Stimulated activated CD8-positive, alpha-beta memory T cell treated with anti-CD3 and anti-CD28 coated beads, Interleukin-12 subunit alpha, Interleukin-12 subunit beta, amount 100 ng/mL, for 1 hour (primary cell): ENCODE measurements around the gene RGP1.

Experiments
- DNase-seq: peaks from one replicate; pipeline ENCODE4 v3.0.0-alpha.2; 2020; ENCODE audit warnings: low read depth

The RGP1 gene

DNA sequence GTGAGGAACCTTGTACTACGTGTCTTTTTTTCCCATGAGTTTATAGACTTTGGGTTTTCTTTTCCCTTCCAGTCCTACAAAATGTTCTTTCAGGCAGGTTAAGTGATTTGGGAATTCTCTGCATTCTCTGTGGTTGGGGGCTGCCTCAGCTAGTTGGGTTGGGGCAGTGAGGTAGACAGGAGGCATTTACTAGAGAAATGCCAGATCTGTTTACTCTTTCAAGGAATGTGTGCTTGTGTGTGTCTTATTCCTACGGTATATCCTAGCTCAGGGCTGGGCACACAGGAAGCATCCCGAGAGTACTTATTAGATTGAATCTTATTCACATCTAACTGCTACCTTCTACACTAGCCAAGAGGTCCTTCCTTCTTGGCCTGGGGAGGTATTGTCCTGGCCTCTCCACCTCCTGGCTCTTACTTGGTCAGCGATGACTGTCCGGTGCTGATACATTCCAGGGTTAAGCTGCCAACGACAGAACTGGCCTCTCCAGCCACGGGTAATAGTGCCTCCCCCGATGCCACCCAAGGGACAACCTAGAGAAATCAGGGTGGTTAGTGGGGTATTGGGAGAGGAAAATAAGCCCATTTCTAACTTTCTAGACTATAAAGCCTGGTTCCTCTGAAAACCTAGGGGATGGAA, 5.1 kb upstream of the RGP1 start:
- no peak for DNase-seq

DNA sequence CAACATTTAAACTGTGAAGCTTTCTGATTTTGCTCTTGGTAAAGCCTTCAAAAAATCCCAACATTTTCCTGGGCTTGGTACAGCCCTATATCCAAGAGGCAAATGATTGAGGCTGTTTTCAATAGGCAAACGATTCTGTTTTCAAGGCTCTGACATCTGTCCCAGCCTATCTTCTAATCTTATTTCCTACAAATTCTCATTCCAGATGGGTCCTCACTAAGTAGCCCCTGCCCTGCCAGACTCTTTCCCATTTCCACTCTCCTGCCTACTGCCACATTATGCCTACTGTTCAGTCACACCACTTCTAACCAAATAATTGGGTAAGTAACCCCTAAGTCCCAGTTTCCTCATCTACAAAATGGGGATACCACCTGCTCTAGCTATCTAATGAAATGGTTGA, 3.5 kb upstream of the RGP1 start:
- DNase-seq = no peak

DNA sequence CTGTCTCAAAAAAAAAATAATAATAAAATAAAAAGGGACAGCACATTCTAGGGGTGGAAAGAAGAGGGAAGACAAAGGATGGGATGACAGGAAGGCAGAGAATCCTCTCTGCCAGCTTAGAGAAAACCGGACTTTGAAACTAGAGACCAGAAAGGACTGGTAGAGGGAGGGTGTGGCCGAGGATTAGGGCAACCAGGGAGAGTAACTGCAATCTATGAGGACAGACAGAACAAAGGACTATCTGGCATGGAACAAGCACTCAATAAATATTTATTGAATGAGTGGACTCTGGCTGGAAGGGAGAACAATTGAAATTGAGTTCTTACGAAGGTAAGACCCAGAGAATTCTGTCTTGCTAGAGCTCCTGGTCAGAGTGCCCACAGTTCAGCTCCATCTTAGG, 2.5 kb upstream of the RGP1 start:
- DNase-seq = no peak

DNA sequence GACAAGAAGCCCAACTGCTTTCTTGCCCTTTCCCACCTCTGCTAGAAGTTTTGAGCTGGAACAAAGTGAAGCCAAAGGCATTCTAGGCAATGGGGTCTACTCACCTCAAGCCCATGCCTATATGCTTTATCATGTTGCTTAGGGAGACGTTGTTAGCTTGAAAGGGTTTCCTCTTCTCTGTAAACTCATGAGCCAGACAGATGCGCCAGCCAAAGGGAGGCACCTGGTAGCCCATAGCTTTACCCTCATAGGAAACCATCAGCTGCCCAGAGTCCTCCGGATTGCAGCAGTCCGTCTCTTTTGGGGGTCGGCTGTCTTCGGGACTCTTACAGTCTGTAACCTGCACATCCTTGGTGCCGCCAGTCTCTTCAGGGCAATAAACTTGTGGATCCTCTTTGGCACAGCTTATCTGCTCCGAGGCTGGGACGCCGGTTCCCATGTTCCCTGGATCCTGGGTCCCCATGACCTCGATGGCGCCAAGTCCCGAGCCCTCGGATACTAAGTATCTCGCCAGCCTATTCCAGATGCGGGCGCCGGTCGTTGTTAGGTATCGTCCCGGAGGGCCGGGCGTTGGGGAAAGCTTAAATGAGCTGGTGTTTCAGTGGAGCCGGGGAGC, 737 bp upstream of the RGP1 start:
- DNase-seq = no peak

DNA sequence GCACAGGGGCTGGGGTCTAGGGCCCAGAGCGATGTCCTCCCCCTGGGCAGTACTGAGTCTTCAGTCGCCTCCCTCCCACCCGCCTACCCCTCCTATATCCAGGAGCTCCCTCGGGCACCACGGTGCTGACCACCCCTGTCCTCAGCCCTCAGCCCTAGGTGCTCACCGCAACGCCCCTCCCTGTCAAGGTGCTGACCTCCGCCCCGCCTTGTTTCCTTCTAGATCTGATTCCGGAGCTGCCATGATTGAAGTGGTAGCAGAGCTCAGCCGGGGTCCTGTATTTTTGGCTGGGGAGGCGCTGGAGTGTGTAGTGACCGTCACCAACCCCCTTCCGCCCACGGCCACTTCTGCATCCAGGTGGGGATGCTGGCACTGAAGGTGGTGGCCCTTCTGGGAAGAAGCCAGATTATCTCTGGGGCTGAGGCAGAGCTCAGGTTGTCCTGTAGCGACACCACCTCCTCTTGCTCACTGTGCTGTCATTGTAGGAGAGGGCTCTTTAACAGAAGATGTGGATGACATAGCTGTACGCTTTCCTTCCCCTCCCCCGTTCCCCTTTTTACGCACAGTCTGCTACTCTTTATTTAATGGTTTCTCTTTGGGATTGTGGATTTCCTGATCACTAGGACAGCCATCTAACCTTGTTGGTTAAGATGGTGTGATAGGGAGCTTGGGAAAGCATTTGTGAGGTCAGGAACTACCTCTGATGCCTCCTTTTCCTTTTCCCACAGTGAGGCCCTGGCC, 598 bp downstream of the RGP1 start:
- no peak for DNase-seq

DNA sequence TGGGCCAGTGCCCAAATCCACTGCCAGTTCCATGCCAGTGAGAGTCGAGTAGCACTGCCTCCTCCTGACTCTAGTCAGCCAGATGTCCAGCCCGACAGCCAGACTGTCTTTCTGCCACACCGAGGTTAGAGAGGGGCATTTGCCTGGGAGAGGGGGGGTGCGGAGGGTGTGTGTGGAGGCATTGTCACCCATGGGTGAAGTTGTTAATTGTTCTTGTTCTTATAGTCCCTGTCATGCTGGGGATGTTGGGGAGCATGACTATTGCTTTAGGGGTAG, 1.1 kb downstream of the RGP1 start:
- DNase-seq = no peak

DNA sequence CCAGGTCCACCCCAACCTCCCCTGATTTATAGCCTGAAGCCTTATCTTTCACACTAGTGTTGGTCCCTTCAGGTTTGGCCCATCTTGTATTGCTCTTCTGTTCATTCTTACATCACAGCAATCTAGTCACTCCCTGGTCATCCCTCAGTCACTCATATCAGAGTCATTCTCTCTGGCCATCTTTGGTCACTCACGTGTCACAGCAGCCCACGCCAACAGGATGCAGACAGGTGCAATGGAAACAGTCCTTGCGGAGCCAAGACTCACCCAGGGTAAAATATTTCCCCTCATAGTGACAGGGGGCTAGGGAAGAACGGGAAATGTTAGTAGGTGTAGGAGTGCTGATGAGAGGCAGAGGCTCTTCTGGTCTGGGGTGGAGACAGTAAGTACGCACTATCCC, 4.4 kb downstream of the RGP1 start:
- DNase-seq = no peak

DNA sequence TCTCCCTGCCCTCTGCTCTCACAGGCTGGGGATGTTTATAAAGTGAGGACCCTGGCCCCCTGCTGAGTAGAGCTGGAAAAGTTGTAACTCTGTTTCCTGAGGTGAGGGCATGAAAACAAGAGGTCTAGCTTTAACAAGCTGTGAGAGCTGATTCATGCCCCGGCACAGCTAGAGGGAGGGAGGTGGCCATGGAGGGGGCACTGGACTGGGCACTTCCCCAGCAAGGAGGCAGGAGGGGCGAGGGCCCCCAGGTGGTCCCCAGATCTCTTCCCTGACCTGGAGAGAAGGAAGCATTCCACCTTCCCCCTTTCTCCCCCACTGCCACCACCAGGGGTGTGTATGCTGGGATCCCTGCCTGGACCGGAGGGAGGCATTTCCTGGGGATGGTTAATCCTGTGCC, 5.2 kb downstream of the RGP1 start, which contains the start of gene MSMP:
TSS of gene MSMP (minus strand) at position 13 of the 400 bp plus-strand sequence. CDS start 147 bp downstream, outside the sequence.
- DNase-seq = no peak

DNA sequence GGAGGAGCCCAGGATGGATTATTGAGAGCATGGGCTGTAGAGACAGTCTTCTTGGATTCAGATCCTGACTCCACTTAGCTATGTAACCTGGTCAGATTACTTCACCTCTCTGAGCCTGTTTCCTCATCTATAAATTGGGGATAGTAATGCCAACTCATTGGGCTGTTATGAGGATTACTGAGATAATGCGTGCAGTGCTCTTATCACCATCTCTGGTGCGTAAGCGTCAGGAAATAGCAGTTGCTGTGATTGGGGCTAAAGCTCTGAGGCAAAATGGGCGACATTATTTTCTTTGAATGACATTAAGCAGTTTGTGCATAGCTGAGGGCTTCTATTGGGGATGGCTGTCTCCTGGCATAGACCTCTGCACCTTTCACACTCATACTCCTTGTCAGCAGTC, 6.0 kb downstream of the RGP1 start:
- DNase-seq = no peak

DNA sequence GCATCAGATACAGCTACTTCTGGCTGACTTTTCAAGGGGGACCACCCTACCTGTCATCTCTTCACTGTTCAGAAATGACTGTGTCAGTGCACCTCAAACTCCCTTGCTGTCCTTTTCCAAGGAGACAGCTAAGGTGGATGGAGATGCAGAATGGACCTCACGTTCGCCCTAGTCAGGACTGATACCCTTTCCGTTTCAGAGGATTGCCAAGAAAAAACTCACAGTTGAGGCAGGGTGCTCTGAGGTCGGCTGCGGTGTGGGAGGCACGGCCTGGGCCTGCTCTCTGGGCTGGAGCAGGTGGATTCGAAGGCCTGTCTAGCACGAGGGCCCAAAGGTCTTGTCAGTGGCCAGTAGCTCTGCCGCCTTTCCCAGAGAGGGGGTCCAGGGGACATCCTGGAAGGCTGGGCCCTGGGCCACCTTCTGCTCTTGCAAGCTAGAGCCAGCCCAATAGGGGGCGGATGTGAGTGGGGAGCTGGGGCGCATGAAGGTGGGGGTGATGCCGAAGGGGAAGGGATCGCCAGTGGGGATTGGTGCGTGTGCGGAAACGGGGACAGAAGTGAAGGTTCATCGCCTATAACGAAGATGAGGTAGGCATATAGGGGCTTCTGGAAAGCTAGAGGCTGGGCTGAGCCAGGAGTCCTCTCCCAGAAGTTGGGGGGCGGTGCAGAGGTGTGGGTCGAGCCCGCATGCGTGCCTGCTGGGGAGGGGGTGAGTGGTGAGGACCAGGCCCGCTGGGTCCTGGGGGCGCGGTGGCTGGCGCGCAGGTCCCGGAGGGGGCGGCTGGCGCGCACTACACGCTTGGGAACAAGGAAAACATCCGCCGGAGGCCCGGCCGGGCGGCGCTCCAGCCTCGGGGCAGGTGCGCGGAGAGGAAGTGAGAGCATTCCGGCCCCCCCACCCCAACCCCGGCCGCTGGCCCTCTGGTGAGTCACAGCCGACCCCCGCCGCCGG, 7.5 kb downstream of the RGP1 start:
- DNase-seq = peak; percentile 58

DNA sequence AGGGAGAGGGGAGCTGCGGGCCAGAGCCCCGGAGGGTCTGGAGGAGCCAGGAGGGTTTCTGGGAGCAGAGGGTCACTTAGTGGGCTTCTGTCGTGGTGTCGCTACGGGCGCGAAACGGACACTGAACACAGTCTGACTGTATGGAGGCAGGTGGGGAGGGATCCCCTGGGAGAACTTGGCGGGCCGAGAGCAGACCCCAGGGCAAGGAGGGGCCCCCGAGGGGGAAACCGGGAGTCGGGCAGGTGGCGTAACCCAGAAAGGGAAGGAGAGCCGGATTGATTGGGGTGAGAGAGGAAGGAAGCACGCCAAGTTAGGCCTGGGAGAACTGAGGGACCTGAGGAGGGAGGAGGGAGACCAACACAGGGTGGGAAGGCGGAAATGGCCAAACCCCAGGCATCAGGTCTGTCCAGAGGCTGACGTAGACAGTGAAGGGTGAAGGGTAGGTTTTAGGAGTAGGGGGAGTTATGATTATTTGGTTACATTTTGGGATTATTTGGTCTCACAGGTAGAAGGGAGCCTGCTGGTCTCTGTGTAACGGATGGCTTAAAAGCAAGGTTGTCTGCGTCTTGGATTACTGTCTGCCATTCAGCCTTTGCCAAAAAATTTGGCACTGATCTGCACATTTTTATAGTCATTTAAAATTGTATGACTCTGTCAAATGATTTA, 8.3 kb downstream of the RGP1 start:
- no peak for DNase-seq

DNA sequence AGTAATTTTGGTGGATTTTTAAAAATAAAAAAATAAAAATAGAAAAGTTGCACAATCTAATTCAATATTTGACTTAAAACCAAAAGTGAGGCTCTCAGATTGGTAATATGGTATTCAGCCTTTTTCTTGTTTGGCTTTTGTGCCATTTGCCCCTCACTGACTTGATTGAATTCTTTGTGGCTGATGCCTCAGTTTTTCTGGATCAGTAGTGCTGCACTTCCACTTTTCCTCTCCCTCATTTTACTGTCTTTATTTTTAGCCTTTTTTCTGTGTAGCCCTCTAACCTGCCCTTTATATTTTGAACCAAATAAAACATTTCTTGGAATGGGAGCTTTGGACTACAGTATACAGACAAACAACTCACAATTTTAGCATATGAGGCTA, 8.8 kb downstream of the RGP1 start:
- no peak for DNase-seq

DNA sequence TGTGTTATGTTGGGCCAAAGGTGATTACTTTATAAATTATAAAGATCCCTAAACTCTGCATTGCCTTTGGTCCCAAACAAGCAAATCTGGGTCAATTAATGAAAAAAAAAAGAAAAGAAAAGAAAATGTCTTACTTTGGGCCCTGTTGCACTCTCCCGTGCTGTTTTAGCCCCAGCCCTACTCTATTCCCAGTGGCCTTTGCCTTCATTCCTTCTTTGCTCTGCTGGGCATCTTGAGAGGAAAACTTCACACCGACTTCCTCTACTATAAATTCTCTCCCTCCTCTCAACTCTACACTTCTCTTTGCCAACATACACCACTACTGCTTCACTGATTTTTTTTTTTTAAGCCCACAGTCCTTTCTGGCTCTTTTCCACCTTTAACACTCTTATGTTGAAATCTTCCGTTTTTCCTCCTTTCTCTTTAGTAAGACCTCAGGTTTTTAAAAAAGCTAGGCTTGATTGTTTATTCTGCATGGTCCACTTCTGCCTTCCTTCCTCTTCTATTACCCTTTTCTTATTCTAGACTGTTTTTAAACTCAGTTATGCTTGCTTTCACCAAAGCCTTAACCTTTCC, 9.5 kb downstream of the RGP1 start:
- DNase-seq = no peak

DNA sequence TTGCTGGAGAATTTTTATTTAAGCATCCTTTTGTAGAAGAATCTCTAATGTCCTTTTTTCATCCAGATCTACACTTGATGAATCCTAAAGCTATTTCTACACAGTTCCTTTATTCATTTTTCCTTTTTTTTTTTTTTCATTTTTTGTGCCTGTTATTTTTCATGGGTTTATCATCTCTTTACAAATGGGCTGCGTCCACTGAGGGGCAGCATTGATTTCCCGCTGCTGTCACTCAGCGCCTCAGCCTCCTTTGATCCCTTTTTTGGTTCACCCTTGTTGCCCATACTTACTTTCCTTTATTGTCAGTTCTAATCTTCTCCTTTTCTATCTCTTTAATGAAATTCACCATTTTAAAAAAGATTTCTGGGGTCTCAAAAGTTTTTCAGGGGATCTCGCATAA, 10.7 kb downstream of the RGP1 start:
- DNase-seq = no peak

DNA sequence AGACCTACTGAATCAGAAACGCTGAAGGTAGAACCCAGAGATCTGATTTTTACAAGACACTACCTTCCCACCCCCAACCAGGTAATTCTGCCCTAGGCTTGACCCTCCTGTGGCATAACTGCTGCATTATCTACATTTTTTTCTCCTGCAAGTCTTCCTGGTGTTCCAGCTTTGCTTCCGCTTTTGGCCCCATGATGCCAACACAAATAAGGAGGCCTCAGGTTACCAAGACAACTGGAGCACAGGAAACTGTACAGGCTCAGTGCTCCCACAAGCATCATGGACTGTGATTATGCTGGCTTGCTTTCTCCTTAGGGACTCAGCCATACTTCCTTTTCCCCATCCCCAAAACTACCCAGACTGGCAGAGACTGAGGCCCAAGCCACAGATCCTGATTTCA, 11.6 kb downstream of the RGP1 start:
- DNase-seq = no peak

DNA sequence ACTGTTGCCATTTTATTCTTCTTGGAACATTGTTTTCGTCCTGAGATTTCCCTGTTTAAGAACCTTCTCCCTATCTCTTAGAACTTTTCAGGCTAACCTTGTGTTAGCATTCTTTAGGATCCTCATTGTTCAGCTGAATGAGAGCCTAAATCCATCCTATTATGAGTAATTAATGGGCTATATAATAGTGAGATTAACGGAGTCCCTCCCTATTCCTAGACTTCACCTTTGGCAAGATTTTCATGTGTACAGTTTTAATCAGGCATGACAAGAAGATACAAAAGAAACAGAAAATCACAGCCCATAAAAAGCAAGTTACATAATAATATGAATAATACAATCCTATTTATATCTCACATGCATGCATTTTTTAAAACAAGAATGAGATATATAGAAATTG, 14.1 kb downstream of the RGP1 start:
- DNase-seq = no peak

DNA sequence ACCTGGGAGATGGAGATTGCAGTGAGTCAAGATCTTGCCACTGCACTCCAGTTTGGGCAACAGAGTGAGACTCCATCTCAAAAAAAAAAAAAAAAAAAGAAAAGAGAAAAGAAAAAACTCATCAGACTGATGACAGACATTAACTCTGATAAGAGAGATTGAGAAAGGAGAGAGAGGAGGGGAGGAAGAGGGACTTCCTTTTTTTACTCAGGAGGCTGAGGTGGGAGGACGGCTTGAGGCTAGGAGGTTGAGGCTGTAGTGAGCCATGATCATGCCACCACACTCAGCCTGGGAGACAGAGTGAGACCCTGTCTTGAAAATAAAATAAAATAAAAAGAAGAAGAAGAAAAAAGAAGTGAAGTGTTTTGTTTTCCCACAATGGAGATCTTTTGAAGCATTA, 14.7 kb downstream of the RGP1 start:
- DNase-seq = no peak

DNA sequence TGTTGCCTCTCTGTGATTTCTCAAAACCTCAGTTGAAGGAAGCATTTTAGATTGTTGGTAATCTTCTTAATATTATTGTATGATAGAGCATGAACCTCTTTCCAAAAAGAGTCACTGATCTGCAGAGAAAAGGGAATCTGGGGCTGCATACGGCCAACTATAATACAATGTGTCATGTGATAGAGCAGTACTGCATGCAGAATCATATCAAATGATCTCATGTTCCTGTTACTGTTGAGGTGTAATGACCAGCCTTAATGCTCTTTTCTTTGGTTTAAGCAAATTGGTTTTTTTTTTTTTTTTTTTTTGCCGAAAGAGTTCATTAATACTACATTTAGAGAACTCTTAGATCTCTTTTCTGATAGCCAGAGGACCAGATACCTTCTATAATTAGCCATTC, 17.9 kb downstream of the RGP1 start:
- DNase-seq = no peak

DNA sequence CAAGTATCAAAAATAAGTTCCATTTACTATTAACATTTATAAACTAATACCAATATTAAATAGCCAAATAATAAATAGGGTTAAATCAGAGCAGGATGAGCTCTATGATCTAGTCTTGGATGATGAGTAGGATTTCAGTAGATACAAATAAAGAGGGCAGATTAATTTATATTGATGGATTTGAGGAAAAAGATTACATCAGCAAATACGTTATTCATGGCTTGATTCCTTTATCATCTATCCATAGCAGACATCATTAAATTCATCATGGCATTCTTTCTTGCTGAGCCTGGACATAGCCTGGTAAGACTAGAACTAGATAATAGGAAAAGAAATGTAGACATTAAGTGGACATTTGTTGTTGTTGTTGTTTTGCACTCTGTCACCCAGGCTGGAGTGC, 18.4 kb downstream of the RGP1 start:
- DNase-seq = no peak

DNA sequence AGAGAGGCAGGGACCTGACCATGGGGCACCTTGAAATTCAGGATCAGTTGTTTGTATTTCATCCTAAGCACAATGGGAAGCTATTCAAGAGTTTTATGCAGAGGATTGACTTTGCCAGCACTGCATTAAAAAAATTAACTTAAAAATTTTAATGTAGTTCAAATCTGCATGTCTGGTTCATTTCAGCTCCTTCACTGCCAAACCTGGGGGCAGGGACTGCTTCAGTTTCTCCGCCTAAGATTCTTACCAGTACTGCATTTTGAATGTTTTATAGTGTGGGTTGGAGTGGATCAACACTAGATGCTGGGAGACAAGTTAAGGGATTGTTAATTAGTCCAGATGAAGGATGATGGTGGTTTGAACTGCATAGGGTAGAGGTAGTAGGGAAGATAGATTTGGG, 20.7 kb downstream of the RGP1 start:
- no peak for DNase-seq

DNA sequence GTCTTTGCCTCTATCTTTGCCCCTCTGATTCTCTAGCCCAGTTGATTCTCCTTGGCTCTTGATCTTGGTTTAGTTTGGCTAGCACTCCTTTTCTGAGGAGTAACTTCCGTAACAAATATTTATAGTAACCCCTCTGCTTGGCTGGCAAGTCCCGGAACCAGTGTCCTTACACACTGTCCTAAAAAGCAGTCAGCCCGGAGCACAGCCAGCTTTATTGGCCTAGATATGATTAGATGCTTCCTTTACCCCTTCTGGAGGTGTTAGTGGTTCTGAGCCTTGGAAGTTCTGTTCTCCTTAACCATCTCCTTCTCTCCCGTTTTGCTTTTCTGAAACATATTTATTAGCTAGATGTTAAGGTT, 22.0 kb downstream of the RGP1 start:
- DNase-seq = no peak

DNA sequence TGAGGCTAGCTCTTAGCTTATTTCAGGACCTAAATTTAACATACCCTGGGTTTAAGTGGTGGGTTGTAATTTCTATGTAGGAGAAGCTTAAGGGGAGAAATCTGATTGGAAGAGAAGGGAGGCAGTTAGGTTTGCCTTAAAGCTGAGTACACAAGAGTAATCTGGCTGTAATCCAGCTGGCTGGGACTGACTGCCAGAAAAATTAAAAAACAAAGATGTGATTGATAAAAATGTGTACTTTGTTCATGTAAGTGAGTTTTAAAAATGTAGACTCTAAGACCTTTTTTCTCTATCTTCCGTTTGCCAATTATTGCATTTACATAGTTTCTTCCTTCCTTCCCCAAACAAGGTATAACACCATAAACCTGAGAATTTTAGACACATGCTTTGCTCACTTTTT, 22.4 kb downstream of the RGP1 start:
- no peak for DNase-seq
